ENCODE results near the gene RPS21.

GRCh38 chr20:62386383-62387218, at the start of gene RPS21:
- TF ChIP-seq POLR2AphosphoS5 (IDR thresholded peaks at IDR 0.05), result peak; percentile 97 to 99 (median 98)
- TF ChIP-seq, protein P1, sequence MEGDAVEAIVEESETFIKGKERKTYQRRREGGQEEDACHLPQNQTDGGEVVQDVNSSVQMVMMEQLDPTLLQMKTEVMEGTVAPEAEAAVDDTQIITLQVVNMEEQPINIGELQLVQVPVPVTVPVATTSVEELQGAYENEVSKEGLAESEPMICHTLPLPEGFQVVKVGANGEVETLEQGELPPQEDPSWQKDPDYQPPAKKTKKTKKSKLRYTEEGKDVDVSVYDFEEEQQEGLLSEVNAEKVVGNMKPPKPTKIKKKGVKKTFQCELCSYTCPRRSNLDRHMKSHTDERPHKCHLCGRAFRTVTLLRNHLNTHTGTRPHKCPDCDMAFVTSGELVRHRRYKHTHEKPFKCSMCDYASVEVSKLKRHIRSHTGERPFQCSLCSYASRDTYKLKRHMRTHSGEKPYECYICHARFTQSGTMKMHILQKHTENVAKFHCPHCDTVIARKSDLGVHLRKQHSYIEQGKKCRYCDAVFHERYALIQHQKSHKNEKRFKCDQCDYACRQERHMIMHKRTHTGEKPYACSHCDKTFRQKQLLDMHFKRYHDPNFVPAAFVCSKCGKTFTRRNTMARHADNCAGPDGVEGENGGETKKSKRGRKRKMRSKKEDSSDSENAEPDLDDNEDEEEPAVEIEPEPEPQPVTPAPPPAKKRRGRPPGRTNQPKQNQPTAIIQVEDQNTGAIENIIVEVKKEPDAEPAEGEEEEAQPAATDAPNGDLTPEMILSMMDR (IDR thresholded peaks at IDR 0.05 in 8 of 11, conservative IDR thresholded peaks at IDR 0.05 in 3 of 11), result peak in 4 of 11 experiments; percentile 22 to 42 (median 38)
